Pulmonary artery endothelial cell (primary cell): ENCODE data around the gene AMZ2. TPM values are rescaled to one million over a fixed set of nuclear protein-coding genes. Genes with fewer than 3 reads are reported as not detected.
"Not testable (repeated sequence)": the region's sequence is repeated elsewhere in the genome, so short reads cannot be mapped to it uniquely, and the experiment has no call there.

Experiments
- DNase-seq: peaks from one replicate; pipeline ENCODE4 v3.0.0-alpha.2; 2011; ENCODE audit warnings: low read depth, low spot score
- total RNA-seq: library from RNA; depleted of rRNA; stranded (reverse); fragments of >200 nt; gene quantifications from 2 replicates; pipeline ENCODE4 v1.2.3, GENCODE V29; 2014

AMZ2 gene, protein sequence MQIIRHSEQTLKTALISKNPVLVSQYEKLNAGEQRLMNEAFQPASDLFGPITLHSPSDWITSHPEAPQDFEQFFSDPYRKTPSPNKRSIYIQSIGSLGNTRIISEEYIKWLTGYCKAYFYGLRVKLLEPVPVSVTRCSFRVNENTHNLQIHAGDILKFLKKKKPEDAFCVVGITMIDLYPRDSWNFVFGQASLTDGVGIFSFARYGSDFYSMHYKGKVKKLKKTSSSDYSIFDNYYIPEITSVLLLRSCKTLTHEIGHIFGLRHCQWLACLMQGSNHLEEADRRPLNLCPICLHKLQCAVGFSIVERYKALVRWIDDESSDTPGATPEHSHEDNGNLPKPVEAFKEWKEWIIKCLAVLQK
- total RNA-seq = 51.5 and 52.4 TPM in 2 replicates

DNA sequence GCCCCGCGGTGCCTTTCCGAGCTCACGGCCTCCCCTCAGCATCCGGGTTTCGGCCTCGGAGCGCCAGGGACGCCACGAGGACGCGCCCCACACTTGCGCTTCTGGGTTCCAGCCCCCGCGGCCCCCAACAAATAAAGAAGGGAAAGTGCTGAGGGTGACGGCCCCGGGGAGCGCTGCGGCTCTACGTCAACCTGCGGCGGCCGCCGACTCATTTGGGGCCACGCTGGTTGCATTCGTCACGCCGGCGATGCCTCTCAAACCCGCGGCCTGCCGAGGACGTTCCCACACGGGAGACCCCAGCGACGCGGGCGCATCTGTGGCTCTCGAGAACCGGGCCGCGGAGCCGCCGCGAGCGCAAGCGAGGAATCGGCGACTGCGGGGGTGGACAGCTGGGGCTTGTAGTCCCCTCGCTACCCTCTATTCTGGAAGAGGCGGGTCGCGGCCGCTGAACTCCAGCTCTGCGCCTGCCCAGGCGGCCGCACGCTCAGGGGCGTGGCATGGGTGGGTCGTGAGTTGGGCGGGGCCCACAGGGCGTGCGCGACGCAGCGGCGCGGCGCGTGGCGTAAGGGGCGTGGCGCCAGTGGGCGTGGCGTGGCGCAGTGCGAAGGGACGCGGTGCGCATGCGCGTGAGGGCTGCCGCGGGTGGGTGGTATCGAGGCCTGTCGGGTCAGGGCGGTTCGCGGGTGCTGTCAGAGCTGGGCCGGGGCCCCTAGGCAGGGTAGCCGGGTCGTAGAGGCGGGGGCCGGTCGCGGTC lies at the start of gene AMZ2:
Gene AMZ2, plus strand, starts transcription at position 599 of the 754 bp plus-strand sequence. CDS start 2,145 bp downstream, outside the sequence.
- peak; percentile 70 for DNase-seq

DNA sequence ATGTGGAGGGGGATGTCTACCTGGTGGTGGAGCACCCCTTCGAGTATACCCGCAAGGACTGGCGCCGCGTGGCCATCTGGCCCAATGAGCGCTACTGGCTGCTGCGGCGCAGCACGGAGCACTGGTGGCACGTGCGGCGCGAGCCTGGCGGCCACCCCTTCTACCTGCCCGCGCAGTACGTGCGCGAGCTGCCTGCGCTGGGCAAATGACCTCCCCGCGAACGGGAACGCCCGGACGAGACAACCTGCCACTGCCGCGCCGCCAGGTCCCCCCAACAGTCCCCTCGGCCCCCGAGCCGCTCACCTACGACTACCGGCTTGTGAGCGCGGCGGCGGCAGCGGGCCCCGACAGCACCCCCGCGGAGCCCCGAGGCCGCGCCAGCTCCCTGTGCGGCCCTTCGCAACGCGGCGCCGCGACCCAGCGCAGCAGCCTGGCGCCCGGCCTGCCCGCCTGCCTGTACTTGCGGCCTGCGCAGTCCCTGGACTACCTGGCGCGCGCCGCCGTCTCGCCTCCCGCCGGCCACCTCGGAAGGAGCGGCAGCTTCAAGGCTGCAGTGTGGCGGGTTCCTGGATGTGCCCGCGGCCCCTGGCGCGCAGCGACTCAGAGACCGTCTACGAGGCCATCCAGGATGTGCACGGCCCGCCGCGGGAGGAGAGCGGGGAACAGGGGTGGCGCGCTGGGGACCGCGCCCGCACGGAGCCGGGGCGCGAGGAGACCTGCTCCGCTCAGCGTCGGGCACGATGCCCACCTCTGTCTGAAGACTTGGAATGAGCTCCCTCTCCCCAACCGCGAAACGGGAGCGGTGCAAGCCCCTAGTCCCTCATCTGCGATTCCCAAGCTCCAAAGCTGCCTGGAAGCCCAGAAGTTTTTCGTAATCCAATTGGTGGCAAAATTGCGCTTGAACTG lies 48.7 kb upstream of the AMZ2 start:
- DNase-seq = no peak

DNA sequence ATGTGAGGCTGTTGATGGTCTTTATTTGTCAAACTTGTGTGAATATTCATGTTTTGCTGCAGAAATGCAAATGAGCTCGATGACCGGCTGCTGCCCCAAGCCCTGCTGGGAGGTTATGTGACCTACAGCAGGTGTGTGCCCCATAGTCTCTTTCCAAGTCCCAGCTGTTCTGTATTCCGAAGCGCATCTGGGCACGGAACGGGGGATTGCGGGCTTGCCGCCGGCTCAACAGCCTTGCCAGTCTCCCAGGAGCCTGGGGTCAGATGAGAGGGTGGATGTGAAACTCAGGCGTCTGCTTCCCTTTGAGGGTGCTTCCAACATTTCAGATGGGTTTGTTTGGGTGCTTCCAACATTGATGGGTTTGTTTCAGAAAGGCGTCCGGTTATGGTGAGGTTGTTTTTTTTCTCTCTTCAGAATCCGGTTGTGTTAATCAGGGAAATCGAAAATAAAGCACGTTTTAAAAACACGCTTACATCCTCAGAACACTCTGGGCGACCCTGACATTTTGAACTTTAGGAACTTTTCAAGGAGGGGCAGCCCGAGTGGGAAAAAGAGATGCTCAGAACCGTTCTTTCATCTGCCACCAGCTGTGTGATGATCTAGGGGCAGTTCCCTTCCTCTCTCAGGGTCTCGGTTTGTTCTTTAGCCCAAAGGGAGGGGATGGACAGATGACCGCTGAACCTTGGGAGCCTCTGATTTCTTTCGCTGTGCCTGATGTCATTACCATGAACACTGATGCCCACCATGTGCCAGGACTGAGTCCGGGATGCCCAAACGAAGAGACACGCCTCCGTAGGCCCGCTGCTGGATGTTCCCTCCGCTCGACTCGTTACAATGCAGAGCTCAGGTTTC lies 47.8 kb upstream of the AMZ2 start:
- DNase-seq = no peak

DNA sequence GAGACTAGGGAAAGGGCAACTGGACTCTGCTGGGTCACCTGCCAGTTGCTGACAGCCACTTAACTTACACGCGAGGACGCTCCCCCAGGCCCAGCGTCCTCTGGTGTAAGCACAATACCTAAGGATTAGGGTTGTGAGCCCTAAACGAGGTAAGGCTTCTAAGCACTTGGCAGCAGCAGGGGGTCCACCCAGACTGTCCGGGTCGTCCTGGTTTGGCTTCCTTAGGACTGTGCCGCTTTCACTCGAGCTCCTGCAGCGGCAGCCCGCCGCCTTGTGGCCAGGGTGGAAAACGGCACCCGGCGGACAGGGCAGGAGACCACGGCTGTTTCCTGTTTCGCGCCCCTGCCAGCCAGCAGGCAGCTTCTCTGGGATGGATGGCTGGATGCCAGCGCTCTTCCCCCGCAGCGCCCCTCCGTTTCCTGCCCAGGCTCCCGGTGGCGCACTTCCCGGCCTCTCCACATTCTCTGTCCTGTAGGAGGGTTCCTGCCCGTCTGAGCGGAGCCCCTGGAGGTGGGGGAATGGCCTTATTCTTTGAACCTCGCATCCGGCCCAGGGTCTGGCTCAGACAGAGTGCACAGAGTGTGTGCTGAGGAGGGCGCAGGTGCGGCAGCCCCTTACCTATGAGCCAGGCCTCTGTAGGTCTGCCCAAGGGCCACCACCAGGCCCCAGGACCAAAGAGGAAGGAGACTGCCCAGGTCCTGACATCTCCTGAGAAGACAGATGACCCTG lies 47.0 kb upstream of the AMZ2 start:
- peak; percentile 57 for DNase-seq

DNA sequence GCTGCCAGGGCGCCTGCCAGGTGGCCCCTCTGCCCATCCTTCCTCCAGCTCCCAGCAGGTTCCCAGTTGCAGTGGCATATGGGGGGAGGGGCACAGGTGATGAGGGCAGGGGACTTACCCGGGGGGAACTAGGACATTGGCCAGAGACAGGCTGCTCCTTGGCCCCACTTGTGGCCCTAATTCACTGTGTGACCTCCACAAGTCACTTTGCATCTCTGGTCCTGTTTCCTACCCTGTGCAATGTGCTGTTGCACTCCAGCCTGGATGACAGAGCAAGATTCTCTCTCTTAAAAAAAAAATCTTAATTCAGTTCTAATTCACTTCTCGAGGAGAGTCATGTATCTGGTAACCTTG lies 46.4 kb upstream of the AMZ2 start:
- DNase-seq = not testable (repeated sequence)

DNA sequence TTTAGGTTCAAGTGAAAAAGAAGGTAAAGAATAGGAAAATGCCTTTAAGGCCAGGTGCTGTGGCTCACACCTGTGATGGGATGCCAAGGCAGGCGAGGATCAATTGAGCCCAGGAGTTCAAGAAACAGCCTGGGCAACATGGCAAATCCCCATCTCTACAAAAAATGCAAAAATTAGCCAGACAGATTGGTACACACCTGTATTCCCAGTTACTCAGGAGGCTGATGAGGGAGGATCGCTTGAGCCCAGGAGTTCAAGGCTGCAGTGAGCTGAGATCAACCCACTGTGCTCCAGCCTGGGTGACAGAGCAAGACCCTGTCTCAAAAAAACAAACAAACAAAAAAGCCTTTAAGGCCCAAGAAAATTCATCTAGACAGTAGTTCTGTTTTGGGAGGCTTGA lies 45.5 kb upstream of the AMZ2 start:
- not testable (repeated sequence) for DNase-seq

DNA sequence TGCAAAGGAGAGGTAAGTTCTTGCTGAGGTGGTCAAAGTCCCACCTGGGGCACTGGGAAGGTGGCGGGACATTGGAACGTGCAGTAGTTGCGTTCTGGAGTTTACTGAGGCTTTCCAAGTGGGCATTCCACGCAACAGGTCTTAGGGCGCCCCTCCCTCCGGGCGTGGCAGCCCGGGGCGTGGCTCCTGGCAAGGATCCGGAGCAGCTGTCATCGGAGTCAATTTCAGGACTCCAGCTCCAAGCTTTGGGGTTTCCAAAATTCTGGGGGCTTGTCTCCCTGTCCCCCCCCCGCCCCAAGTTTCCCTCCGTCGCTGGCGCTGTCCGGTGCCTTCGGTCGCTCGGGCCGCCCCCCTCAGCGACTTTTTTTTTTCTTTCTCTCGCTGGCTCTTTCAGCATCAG lies 43.1 kb upstream of the AMZ2 start:
- no peak for DNase-seq

DNA sequence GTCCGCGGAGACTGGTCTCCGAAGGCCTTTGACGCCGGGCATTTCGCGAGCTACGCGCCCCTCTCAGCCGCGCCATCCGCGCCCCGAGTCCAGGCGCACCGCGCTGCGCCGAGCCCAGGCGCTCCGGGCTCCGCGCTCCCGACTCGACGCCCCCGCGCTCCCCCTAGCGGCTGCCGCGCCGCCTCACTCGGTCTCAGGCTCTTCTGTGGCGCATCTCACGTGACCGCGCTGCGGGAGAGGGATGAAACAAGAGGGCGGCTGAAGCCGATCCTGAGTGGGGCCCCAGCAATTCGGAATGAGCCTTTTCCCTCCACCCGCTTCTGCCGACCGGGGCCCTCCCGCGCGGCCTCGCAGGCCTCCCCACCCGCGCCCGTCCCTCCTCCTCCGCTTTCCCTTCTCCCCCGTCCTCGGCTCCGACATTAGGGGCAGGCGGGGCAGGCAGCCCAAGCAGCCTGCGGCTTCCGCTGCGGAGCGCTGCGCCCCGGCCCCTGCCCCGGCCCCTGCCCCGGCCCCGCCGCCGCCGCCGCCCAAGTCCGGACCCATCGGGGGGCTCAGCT lies 42.5 kb upstream of the AMZ2 start:
- peak; percentile 51 for DNase-seq

DNA sequence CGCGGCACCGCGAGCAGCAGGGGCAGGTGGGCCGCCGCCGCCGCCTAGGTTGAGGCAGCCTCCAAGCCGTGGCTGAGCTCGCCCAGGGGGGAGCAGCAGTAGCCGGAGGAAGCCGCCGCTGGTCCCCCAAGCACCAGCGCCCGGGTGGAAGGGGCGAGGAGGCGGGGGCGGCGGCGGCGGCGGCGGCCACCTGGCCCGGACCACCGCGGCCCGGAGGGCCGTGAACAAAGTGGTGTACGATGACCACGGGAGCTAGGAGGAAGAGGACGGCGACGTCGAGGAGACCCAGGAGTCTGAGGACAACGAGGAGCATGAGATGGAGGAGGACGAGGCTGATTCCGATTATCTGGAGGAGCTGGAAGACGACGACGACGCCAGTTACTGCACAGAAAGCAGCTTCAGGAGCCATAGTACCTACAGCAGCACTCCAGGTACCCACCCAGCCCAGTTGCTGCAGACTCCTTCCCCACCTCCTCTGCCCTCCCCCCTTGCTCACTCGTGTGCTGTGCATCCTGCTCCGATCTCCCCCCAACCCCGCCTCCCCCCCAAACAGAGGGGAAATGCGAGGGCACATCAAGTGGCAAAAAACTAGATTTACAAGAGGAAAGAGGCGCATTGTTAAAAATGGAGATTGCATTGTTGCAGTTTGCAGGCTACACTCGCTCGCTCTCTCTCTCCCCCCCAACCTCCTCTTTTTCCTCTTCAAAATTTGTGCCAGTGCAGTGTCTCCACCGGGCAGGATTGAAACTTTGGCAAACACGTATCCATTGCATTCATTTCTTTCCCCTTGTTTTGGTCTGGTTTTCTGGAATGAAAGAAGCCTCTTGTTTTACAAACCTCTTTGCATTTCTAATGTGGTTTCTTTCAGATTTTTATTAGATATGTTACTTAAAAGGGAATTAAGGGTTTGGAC lies 41.8 kb upstream of the AMZ2 start:
- no peak for DNase-seq

DNA sequence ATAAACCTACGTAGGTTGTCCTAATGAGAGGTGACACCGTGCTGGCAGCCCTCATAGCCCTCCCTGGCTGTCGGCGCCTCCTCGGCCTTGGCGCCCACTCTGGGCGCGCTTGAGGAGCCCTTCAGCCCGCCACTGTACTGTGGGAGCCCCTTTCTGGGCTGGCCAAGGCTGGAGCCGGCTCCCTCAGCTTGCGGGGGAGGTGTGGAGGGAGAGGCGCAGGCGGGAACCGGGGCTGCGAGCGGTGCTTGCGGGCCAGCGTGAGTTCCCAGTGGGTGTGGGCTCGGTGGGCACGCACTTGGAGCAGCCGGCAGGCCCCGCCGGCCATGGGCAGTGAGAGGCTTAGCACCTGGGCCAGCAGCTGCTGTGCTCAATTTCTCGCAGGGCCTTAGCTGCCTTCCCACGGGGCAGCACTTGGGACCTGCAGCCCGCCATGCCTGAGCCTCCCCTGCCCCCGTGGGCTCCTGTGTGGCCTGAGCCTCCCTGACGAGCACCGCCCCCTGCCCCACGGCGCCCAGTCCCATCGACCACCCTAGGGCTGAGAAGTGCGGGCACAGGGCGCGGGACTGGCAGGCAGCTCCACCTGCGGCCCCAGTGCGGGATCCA lies 40.1 kb upstream of the AMZ2 start:
- no peak for DNase-seq

DNA sequence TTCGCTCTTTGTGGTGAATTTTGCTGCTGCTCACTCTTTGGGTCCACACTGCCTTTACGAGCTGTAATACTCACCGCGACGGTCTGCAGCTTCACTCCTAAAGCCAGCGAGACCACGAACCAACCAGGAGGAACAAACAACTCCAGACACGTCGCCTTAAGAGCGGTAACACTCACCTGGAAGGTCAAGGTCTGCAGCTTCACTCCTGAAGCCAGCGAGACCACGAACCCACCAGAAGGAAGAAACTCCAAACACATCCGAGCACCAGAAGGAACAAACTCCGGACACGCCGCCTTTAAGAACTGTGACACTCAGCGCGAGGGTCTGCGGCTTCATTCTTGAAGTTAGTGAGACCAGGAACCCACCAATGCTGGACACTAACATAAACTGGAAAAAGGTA lies 39.2 kb upstream of the AMZ2 start:
- DNase-seq = not testable (repeated sequence)

DNA sequence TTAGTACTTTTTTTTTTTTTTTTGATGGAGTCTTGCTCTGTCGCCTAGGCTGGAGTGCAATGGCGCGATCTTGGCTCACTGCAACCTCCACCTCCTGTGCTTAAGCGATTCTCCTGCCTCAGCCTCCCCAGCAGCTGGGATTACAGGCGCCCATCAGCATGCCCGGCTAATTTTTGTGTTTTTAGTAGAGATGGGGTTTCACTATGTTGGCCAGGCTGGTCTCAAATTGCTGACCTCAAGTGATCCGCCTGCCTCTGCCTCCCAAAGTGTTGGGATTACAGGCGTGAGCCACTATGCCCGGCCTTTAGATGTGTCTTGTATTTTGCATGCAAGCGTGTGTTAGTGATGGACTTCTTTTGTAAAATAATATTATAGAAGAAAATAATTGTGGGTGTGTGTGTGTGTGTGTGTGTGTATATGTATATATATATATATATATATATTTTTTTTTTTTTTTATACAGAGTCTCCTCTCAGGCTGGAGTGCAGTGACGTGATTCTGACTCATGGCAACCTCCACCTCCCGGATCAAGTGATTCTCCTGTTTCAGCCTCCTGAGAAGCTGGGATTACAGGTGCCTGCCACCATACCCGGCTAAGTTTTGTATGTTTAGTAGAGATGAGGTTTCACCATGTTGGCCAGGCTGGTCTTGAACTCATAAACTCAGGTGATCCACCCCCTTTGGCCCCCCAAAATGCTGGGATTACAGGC lies 38.5 kb upstream of the AMZ2 start:
- DNase-seq = not testable (repeated sequence)

DNA sequence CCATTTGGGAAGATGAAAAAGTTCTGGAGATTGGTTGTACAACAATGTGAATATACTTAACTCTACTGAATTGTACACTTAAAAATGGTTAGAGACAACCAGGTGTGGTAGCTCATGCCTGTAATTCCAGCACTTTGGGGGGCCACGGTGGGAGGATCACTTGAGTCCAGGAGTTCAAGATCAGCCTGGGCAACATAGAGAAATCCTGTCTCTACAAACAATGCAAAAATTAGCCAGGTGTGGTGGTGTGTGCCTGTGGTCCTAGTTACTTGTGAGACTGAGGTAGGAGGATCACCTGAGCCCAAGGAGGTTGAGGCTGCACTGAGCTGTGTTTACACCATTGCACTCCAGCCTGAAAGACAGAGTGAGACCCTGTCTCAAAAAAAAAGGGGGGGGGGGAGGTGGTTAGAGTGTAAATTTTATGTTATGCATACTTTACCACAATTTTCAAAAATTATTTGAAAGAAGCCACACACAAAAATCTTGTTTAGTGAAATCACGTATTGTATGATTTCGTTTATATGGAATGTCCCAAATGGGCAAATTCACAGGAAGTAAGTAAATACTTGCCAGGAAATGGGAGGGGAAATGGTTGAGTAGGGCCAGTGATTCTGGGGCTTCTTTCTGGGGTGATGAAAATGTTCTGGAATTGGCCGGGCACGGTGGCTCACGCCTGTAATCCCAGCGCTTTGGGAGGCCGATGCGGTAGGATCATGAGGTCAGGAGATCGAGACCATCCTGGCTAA lies 37.1 kb upstream of the AMZ2 start:
- DNase-seq = no peak

DNA sequence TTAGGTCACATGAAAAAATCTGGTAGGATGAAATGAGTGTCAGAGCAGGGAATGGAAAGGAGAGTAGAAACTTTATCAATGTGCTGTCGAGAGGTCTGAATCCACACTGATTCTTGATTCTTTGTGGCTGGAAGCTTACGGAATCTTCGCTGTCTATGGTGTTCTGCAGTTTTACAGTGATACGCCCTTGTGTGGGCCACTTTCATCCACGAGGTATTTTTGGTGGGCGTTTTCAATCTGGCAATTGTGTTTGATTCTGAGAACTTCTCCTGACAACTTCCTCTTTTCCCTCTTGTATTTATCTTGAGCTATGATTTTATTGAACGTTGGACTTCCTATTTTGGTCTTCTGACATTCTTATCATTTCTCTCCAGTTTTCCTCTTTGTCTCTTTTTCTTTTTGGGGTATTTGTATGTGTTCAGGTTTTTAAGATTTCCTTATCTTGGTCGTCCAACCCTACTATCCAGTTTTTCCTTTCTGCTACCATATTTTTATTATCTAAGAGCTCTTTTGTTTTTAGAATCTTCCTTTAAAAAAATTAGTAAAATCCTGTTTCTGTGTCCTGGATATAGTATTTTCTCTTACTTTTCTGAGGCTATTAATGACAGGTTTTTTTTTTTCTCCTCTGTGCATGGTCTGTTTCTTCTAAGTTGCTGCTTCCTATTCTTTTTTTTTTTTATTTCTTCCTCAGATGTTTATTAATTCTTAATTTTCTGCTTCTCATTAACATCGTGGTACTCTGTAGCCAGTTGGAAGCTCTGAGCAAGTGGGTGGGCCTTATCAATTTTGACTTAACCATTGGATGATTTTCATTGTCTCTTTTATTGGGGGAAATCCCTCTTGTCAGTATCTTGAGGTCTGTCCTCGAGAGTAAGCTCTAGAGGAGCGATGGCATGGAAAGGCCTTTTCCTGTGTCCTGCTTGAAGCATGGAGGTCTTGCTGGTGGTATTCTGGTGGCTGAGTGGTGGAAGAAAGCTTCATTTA lies 34.1 kb upstream of the AMZ2 start:
- DNase-seq = not testable (repeated sequence)

DNA sequence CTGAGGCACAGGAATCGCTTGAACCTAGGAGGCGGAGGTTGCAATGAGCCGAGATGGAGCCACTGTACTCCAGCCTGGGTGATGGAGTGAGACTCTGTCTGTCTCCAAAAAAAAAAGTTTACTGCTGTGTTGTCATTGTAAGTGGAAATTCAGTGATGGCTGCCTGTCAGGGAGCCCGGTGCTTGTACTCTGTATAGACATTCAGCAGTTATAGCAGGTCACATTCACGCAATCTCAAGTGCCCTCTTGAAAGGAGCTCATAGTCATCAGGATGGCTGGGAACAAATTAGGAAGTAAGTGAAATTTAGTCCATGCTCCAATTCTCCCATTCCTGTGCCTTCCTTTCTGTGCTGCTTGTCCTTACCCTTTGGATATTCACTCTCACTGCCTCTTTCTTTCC lies 32.4 kb upstream of the AMZ2 start:
- not testable (repeated sequence) for DNase-seq

DNA sequence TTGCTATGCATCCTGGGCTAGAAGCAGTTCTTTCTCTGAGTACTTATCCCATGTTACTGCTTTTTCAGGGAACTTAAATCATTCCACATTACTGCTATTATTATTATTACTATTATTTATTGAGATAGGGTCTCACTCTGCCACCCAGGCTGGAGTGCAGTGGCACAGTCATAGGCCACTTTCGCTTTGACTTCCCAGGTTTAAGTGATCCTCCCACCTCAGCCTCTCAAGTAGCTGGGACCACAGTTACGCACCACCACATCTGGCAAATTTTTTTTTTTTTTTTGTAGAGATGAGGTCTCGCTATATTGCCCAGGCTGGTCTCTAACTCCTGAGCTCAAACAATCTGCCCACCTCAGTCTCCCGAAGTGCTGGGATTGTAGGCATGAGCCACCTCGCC lies 28.4 kb upstream of the AMZ2 start:
- DNase-seq = not testable (repeated sequence)
